ENCODE data around the gene RAB33B.
"Not testable (repeated sequence)": the region's sequence is repeated elsewhere in the genome, so short reads cannot be mapped to it uniquely, and the experiment has no call there.

RAB33B gene

GRCh38 chr4:139454111-139455045, at the start of gene RAB33B:
RAB33B (plus strand) TSS chr4:139454121; CDS start chr4:139454196, 75 bp downstream.
- peak; percentile 61 for DNase-seq (ENCODE audit: low read depth)
- peak within 1 kb of the TSS; percentile 93 for H3K4me3 ChIP-seq (ENCODE audit: control insufficient read depth, low read depth, low read length)
- TF ChIP-seq CTCF (IDR thresholded peaks at IDR 0.05; ENCODE audit: control insufficient read depth, insufficient read depth, low read depth, low read length, missing control alignments) = no peak

- H3K4me3 ChIP-seq (ENCODE audit: control insufficient read depth, low read depth, low read length) = no peak overlapping the region
- TF ChIP-seq CTCF (IDR thresholded peaks at IDR 0.05; ENCODE audit: control insufficient read depth, insufficient read depth, low read depth, low read length, missing control alignments) = no peak
Measured at GRCh38 chr4:139410312-139410711, 43.6 kb upstream of the RAB33B start.

GRCh38 chr4:139414671-139415210, 39.2 kb upstream of the RAB33B start:
- not testable (repeated sequence) for DNase-seq (ENCODE audit: low read depth); H3K4me3 ChIP-seq (ENCODE audit: control insufficient read depth, low read depth, low read length)

More at GRCh38 chr4:139410312-139410711, 43.6 kb upstream of the RAB33B start:
- DNase-seq (ENCODE audit: low read depth) = no peak

GRCh38 chr4:139416073-139416673, 37.7 kb upstream of the RAB33B start:
- DNase-seq (ENCODE audit: low read depth) = peak; percentile 17
- H3K4me3 ChIP-seq (ENCODE audit: control insufficient read depth, low read depth, low read length) = no peak overlapping the region
- TF ChIP-seq CTCF (IDR thresholded peaks at IDR 0.05; ENCODE audit: control insufficient read depth, insufficient read depth, low read depth, low read length, missing control alignments) = peak; percentile 53

- peak; percentile 49 for DNase-seq (ENCODE audit: low read depth)
- H3K4me3 ChIP-seq (ENCODE audit: control insufficient read depth, low read depth, low read length) = no peak overlapping the region
- TF ChIP-seq CTCF (IDR thresholded peaks at IDR 0.05; ENCODE audit: control insufficient read depth, insufficient read depth, low read depth, low read length, missing control alignments) = no peak
Measured at GRCh38 chr4:139419388-139419914, 34.5 kb upstream of the RAB33B start.

- H3K4me3 ChIP-seq (ENCODE audit: control insufficient read depth, low read depth, low read length) = no peak overlapping the region
- no peak for TF ChIP-seq CTCF (IDR thresholded peaks at IDR 0.05; ENCODE audit: control insufficient read depth, insufficient read depth, low read depth, low read length, missing control alignments)
- DNase-seq (ENCODE audit: low read depth) = no peak
Measured at GRCh38 chr4:139420652-139421051, 33.3 kb upstream of the RAB33B start.

Measured in AG09309 (cell line).